ENCODE measurements around the gene ALDH1B1. TPM values are rescaled to one million over a fixed set of nuclear protein-coding genes. Genes with fewer than 3 reads are reported as not detected.

The ALDH1B1 gene
- 10 to 100 TPM; 17.8 to 27.0 (median 20.6) TPM for polyA plus RNA-seq (ENCODE audit: insufficient read length in 10 of 10)
- long read RNA-seq, donor 1, transcript ALDH1B1-201 (2 exons, 3,066 nt), result major isoform, 7 of 51 reads
- long read RNA-seq, donor 1, partial matches to known transcripts, result 43 of 51 reads
- long read RNA-seq, donor 1, other reads (novel, unspliced or antisense), result 0 of 51 reads
- long read RNA-seq, donor 2, transcript ALDH1B1-201 (2 exons, 3,066 nt), result major isoform, 10 of 10 reads
- long read RNA-seq, donor 2, partial matches to known transcripts, result 0 of 10 reads
- long read RNA-seq, donor 2, other reads (novel, unspliced or antisense), result 0 of 10 reads
- long read RNA-seq, donor 3, result 0 reads
- long read RNA-seq, donor 4, transcript ALDH1B1-201 (2 exons, 3,066 nt), result major isoform, 7 of 7 reads
- long read RNA-seq, donor 4, partial matches to known transcripts, result 0 of 7 reads
- long read RNA-seq, donor 4, other reads (novel, unspliced or antisense), result 0 of 7 reads
- long read RNA-seq, donor 5, transcript ALDH1B1-201 (2 exons, 3,066 nt), result major isoform, 12 of 12 reads
- long read RNA-seq, donor 5, partial matches to known transcripts, result 0 of 12 reads
- long read RNA-seq, donor 5, other reads (novel, unspliced or antisense), result 0 of 12 reads
- long read RNA-seq, donor 6, transcript ALDH1B1-201 (2 exons, 3,066 nt), result major isoform, 13 of 13 reads
- long read RNA-seq, donor 6, partial matches to known transcripts, result 0 of 13 reads
- long read RNA-seq, donor 6, other reads (novel, unspliced or antisense), result 0 of 13 reads
- long read RNA-seq, donor 7, partial matches to known transcripts, result 0 of 2 reads
- long read RNA-seq, donor 7, other reads (novel, unspliced or antisense), result 0 of 2 reads
- long read RNA-seq, donor 8, partial matches to known transcripts, result 21 of 24 reads
- long read RNA-seq, donor 8, other reads (novel, unspliced or antisense), result 0 of 24 reads
- long read RNA-seq, donor 9, partial matches to known transcripts, result 0 of 1 reads
- long read RNA-seq, donor 9, other reads (novel, unspliced or antisense), result 0 of 1 reads

DNA sequence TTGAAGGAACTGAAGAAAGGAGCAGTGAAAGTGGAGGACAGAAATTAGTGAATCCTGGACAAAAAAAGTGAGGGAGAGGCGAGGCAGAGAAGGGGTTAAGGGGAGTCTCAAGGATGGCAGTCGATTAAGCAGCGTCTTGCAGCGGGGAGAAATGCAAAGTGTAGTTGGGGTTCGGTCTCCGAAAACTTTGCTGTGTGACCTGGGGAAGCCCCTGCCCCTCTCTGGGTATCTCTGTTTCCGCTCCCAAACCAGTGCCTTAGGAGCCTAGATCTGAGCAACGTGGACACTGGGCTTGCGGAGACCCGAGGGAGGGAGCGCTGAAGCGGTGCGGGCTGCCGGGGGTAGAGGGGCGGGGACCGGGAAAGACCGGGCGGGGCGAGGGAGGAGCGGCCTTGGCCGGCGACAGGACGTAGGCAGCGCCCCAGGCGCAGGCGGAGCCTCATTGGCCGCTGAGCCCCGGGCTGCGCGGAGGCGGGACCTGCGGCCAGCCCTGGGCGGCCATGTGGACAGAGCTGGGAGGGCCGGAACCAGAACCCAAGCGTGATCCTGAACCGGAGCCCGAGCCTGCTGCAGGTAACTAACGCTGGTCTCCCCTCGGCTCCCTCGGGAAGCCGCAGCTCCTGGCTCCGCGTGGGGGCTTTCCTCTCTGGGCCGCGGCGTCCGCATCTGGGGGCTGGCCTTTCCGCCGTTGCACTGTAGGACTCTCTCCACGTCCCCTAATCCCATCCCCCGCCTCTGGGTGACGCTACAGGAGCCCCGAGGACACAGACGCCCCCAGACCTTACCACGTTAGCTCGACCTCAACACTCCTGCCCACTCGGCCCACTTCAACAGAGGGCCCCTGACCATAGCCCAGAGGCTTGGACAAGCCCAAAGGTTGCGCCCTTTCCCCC lies at the start of gene ALDH1B1:
Gene ALDH1B1, plus strand, starts transcription at position 468 of the 893 bp plus-strand sequence. CDS start 3,047 bp downstream, outside the sequence.
- peak; percentile 79 to 93 (median 86) for DNase-seq

DNA sequence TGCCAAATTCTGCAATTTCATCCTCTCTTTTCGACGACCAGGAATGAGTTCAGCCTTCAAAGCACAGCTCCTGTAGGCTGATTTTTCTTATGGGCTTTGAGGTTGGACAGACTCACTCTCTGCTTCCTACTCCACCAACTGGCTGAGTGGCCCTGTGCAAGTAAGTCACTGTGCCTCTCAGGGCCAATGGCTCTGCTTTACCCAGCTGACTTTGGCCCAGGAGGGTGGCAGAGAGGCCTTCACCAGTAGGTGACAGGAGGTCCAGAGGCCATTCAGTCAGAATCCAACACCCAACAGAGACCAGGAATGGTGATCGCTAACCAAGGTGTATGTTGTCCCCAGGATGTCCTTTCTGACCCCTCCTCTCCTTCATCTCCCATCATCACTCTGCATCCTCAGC lies 49.5 kb upstream of the ALDH1B1 start:
- DNase-seq, result no peak

DNA sequence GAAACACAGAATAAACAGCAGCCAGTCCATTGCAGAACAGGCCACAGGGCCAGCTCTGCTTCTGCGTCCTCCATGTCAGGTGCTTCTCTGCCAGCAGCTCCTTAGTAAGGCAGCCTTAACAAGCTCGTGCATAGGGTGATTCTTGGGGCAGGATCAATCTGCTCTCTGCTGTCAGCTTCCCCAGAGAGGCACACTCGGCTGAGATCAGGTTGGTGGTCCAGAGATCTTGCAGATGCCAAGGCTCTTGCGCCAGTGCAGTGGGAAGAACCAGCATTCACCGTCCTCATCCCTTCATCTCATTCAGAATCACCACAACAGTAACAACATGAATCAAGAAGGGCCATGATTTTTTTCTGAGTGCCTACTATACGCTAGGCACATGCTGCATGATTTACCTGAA lies 49.0 kb upstream of the ALDH1B1 start:
- no peak for DNase-seq

DNA sequence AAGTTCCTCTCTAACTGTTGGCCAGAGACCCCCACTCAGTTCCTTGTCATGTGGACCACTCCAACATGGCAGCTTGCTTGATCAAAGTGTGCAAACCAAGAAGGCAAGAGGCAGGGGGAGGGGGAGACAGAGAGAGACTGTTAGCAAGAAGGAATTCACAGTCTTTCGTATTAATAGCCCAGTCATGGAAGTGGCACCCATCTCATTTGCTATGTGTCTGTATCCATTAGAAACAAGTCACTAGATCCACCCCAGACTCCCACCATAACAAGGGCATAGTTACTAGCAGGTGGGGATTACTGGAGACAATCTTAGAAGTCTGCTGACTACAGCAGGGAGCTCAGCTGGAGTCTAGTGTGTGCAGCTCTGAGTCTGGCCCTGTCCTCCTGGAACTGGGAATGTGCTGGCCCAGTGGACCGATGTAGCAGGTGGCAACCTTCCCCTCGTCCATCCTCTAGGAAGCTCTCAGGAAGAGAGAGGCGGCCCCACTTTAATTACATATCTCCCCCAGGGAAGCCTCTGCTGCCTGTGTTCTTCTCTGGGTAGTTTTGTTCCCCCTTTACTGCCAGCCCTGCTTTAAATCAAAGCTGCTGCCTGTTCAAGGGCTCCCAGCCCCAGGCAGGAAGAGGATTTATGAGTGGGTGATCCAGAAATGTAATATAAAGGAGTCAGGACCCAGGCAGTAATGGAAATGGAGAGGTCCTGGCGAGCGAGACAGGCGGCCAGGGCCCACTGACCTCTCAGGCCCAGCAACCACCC lies 47.8 kb upstream of the ALDH1B1 start:
- DNase-seq, result no peak

DNA sequence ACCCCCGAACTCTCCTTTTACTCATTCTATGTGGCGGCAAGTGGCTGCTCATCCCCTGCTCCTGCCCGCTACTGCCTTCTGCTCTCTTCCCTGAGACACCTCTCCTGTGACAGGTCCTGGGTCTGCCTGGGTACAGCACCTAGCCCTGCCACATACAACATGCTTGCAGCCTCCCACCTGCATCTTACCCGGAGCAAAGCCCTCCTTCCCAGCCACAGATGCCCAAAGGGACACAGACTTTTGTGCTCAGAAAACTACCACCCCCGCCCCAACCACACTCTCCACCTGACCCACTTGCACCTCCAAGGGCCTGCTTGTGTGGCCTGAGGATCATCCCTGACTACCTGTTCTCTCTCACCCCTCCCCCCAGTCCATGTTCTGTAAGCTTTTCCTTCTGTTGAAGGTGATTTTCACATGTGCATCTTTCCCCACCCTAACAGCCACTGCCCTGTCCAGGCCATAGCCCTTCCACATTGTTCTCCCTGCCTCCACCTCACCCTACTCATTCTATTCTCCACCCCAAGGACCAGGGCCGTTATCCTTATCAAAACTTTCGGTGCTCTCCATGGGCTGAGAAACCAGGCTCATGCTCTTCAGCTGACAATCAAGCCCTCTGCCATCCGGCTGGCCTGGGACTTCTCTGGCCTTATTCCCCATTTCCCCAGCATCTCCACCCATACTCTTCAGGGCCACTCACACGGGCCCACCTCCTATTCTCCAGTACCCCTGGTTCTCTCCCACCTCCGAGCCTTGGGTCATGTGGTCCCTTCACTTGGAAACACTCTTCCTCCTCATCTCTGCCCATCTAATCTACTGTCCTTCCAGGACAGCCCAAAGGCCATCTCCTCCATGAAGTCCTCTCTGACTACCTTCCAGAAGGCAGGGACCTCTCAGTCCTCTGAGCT lies 46.4 kb upstream of the ALDH1B1 start:
- no peak for DNase-seq

DNA sequence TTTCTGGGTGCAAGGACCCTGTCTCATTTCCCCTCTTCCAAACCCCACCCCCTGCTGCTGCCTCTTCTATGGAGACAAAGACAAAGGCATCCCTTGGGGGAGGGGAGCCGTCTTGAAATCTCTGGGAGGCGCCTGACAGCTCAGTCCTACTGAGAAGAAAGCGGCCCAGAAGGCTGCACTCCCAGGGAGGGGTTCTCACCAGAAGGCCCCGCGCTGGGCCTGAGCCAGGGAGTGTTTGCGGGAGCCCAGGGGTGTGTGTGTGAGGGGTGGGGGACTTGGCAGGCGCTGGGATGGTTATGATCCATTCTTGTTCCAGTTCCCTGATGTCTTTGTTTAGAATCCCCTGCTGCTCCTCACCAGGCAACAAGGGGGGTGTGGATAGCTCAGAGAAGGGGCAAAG lies 45.7 kb upstream of the ALDH1B1 start:
- peak in 1 of 3 donors; percentile 56 for DNase-seq

DNA sequence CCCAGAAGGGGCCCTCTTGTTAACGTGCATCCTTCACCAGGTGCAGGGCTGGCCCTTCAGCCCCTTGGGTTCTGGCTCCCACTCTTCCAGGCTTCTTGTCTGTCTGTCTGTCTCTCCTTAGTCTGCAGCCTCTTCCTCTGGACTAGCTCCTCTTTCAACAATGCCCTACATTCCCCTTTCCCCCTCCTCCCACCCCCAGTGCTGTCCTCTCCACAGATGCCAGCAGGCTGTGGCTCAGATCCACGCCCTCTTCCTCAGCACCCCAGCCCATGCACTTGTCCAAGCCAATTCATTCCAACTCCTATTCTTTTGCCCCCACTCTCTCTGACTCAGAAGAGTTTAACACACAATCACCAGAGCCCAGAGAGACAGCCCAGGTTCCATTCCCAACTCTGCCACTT lies 45.2 kb upstream of the ALDH1B1 start:
- DNase-seq, result no peak

DNA sequence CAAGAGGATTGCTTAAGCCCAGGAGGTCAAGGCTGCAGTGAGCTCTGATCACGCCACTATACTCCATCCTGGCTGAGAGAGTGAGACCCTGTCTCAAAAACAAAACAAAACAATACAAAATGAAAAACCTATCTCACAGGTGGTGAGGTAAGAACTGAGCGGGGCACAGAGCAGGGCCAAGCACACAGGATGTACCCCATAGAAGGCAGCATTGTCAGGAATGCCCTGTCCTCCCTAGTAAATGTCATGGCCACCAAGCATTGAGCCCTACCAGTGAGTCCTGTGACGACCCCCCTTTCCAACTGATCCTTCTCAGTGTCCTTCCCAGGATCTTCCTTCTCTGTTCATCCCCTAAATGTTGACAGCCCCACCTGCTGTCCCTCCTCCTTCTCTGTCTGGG lies 44.6 kb upstream of the ALDH1B1 start:
- DNase-seq, result no peak

DNA sequence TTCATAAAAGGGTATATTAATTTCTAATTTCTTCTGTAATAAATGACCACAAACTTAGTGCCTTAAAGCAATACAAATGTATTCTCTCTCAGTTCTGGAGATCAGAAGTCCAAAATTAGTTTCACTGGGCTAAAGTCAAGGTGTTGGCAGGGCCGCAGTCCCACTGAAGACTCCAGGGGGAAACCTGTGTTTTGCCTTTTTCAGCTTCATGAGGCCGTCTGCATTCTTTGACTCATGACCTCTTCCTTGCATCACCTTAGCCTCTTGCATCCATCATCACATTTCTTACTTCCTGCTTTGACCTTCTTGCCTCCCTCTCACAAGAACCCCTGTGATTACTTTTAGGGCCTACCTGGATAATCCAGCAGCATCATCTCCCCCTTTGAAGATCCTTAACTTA lies 42.0 kb upstream of the ALDH1B1 start:
- DNase-seq, result no peak

DNA sequence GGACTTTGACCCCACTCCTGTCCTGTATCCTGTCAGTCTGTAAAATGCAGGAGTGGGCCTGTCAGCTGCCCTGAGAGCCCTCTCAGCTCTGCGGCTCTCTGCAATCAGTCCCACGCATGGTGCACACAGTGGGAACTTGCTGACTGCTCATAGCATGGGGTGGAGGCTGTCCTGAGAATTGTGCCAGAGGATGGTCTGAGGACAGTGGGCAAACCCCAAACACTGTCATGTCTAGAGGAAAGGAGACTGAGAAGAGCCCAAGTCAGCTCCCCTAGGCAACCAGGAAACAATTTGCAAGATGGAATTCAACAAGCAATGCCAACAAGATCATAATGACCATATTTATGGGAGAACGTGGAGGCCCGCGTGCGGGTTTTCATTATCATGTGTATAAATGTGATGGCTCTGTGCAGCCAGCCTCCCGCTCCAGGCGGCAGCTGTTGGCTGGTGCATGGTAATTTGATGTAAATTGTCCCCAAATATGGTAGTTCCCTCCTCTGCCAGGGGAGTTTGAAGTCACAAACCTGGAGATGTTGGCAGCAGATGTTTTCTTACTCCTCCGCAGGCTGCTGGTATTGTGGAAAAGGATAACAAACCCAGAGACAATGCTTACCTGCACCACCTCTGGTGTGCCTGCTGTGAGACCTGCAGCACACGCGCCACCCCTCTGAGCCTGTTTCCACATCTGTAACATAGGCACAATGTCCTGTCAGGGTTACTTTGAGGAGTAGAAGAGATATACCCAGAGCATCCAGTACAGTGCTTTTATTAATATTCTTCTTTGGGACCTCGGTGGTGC lies 39.8 kb upstream of the ALDH1B1 start:
- DNase-seq, result no peak

DNA sequence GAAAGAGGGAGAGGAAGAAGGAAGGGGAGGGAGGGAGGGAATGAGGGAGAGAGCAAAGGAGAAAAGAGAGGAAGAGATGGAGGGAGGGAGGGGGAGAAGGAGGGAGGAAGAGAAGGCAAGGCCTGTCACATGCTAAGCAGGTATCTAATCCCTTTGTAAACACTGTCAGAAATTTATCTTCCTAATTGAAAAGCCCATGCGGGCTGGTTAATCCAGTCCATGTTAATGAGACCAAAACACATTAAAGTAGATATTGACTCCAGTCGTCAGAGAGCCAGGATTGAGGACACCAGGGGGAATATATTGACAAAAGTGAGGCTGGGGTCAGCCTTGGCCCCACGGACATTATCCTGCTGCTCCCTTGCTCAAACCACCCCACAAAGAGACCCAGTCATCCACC lies 37.4 kb upstream of the ALDH1B1 start:
- no peak for DNase-seq

DNA sequence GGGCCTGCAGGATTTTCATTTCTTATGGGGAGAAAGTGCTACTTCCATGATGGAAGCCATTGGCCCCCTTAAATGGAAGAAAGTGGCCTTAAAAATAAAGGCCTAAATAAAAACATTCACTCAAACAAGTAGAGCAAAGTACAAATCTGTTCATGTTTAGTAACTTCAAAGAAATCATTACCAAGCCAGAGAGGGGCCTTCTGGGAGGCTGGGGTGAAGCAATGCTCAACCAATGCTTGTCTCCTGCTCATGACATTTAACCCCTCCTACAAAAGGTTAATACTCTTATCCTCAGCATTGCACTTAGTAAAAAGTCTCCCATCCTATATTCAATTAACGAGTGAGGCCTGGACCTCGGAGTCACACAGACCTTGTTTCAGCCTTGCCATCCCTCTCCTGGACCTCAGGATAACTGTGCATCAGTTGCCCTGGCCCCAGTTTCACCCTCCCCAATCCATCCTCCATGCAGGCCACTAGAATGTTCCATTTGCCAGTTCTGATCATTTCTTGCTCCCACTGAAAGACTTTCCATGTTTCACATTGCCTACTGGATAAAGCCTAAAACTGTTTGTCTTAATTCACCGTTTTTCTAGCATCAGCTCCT lies 36.9 kb upstream of the ALDH1B1 start:
- DNase-seq, result no peak

DNA sequence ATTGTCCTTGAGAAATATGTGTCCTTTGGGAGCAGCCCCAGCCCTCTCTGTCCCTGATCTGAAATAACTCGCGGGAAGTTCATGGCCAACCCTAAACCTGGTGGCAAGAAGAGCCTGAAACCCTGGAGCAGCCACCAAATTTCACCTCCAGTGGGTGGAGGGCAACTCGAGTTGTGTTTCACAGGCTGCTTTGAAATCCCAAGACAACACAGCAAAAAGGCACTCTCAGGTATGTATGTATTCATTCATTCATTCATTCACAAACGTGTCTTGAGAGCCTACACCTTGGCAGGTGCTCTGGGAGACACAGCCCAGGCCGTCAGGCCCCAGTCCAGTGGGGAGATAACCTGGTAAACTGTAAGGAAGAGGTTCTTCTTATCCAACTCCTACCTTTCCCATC lies 35.7 kb upstream of the ALDH1B1 start:
- no peak for DNase-seq

DNA sequence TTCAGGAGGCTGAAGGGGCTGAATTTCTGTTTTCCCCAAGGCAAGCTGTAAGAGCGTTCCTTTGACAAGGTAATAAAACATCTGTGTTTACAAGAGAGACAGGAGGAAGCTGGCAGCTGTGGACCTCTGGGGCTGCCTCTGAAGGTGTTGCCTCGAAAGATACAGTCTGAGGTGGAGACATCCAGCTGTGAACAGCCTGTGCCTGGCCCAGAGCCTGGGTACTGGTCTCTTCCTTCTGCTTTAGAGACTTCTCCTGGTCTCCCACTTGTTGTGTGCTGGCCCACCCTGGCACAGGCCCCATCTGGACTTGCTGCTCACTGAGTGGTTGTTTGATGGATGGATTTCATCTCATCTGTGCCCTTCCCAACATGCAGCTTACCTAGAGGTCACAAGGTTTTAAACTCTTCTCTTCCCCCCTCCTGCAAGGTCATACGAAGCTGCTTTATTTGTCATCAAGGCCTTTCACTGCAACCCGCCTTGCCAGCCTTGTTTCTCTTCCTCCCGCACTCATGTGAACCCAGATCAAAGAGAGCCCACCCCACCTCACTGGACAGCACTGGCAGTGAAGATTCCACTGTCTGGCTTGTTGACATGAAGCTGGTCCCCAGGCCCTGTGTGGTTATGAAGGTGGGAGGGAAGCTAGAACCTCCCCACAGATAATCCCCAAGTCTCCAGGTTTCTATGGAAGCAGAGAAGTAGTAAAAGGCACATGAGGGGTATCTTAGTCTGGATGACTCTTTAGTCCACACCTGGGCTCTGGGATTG lies 35.0 kb upstream of the ALDH1B1 start:
- DNase-seq, result no peak

DNA sequence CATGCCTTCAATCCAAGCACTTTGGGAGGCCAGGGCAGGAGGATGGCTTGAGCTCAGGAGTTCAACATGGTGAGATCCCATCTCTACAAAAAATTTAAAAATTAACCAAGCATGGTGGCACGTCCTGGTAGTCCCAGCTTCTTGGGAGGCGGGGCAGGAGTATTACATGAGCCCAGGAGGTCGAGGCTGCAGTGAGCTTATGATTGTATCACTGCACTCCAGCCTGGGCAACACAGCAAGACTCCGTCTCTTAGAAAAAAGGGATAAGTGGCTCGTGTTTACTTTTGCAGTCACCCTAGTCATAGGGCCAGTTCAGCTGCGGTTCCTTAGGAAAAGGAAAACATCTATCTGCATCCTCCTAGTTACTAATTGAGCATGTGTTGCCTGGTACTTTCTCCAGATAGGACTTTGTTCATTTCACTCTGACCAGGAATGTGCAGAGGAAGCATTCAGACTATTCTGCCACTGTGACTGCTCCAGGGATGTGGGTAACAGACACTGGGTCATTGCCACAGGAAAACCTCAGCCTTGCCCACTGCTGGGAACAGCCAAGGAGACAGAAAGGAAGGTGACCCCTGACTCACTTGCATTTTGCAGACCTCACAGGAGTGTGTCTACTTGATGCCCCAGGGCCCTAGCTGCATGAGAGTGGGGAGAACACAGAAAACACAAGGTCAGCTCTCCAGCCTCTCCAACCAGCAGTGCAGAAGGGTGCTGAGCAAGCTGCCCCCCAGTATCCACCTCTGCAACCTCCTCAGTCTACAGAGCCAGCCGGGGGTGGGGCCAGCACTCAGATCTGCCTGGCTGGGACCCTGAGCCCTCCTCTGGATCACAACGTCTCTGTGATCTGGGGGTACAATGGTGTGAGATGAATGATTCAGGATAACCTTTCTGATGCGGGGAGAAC lies 33.9 kb upstream of the ALDH1B1 start:
- no peak for DNase-seq

DNA sequence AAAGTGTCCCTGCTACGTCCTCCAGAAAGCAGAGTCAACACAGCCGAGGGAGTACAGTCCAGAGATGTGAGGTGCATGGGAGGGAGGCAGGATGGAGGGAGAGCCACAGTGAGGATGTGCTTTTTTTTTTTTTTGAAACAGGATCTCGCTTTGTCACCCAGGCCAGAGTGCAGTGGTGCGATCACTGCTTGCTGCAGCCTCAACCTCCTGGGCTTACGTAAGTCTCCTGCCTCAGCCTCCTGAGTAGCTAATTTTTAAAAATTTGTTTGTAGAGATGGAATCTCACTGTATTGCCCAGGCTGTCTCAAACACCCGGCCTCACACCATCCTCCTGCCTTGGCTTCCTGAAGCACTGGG lies 33.2 kb upstream of the ALDH1B1 start:
- DNase-seq, result no peak
